ENCODE measurements around the gene SAMD9L. TPM values are rescaled to one million over a fixed set of nuclear protein-coding genes. Genes with fewer than 3 reads are reported as not detected.

Gene SAMD9L
- total and polyA plus RNA-seq, 2 donors (not counting 1 experiment from before 2014, with no cell fraction given), result 11.8 to 23.9 TPM

- peaks cover 8% of the 10 kb centered on the region for H3K79me2 ChIP-seq (ENCODE audit: control insufficient read depth, insufficient read depth, low read length)
- peak; percentile 63 to 79 for DNase-seq (ENCODE audit: low read depth in 2 of 2)
- peaks cover 7% of the 10 kb centered on the region for H3K4me1 ChIP-seq (ENCODE audit: control insufficient read depth, extremely low read depth, insufficient read depth, low read length)
- H3K9ac ChIP-seq (ENCODE audit: insufficient read depth, low read length), result no peak overlapping the region
- H3K27me3 ChIP-seq (ENCODE audit: control insufficient read depth, insufficient read depth, low read length), result no peaks in the 10 kb centered on the region
- no peaks in the 10 kb centered on the region for H3K36me3 ChIP-seq (ENCODE audit: control insufficient read depth, insufficient read depth, low read length)
- H2AFZ ChIP-seq (ENCODE audit: low read length), result peak overlapping the region; percentile 40
- peak overlapping the region; percentile 86 for H3K27ac ChIP-seq (ENCODE audit: insufficient read depth, low read length)
- H3K9me3 ChIP-seq (ENCODE audit: control insufficient read depth, insufficient read depth, low read depth, low read length), result no peaks in the 10 kb centered on the region
- TF ChIP-seq EZH2 (IDR thresholded peaks at IDR 0.05; ENCODE audit: low read length, missing control alignments), result no peak
- peak overlapping the region; percentile 1 to 76 (median 44) for H3K4me3 ChIP-seq (replicated peaks in 1 of 4; ENCODE audit: control extremely low read depth in 1 of 4, insufficient read depth in 1 of 4, low read depth in 3 of 4, low read length in 4 of 4)
- H3K4me2 ChIP-seq (ENCODE audit: extremely low read depth, insufficient read depth, low read length), result peak overlapping the region; percentile 87
- H4K20me1 ChIP-seq (ENCODE audit: control insufficient read depth, extremely low read depth, insufficient read depth, low read length), result no peaks in the 10 kb centered on the region
Observed at GRCh38 chr7:93115796-93116195, 32.4 kb downstream of the SAMD9L start.

- Histone ChIP-seq H3K27ac (ENCODE audit: insufficient read depth, low read length) (no peak overlapping the region), H4K20me1 (ENCODE audit: control insufficient read depth, extremely low read depth, insufficient read depth, low read length) (no peaks in the 10 kb centered on the region), H3K36me3 (ENCODE audit: control insufficient read depth, insufficient read depth, low read length) (peaks cover 2% of the 10 kb centered on the region), H3K4me1 (ENCODE audit: control insufficient read depth, extremely low read depth, insufficient read depth, low read length) (no peaks in the 10 kb centered on the region), H3K4me3 (replicated peaks in 1 of 4; ENCODE audit: control extremely low read depth in 1 of 4, insufficient read depth in 1 of 4, low read depth in 3 of 4, low read length in 4 of 4) (no peak overlapping the region), H3K9ac (ENCODE audit: insufficient read depth, low read length) (no peak overlapping the region), H3K4me2 (ENCODE audit: extremely low read depth, insufficient read depth, low read length) (no peak overlapping the region), H3K79me2 (ENCODE audit: control insufficient read depth, insufficient read depth, low read length) (no peaks in the 10 kb centered on the region), H3K9me3 (ENCODE audit: control insufficient read depth, insufficient read depth, low read depth, low read length) (no peaks in the 10 kb centered on the region), H3K27me3 (ENCODE audit: control insufficient read depth, insufficient read depth, low read length) (no peaks in the 10 kb centered on the region), H2AFZ (ENCODE audit: low read length) (no peak overlapping the region)
- DNase-seq (ENCODE audit: low read depth in 2 of 2), result no peak
- TF ChIP-seq EZH2 (IDR thresholded peaks at IDR 0.05; ENCODE audit: low read length, missing control alignments) (no peak), CTCF (conservative IDR thresholded peaks at IDR 0.05 in 1 of 2, IDR thresholded peaks at IDR 0.05 in 1 of 2; ENCODE audit: low read depth in 1 of 2, low read length in 2 of 2) (no peak)
Observed at GRCh38 chr7:93108003-93108402, 40.2 kb downstream of the SAMD9L start.

GRCh38 chr7:93097388-93097787 lies 50.8 kb downstream of the SAMD9L start:
- H3K79me2 ChIP-seq (ENCODE audit: control insufficient read depth, insufficient read depth, low read length), result no peaks in the 10 kb centered on the region
- no peak overlapping the region for H3K27ac ChIP-seq (ENCODE audit: insufficient read depth, low read length)
- no peak overlapping the region for H3K4me2 ChIP-seq (ENCODE audit: extremely low read depth, insufficient read depth, low read length)
- H2AFZ ChIP-seq (ENCODE audit: low read length), result no peak overlapping the region
- no peaks in the 10 kb centered on the region for H3K36me3 ChIP-seq (ENCODE audit: control insufficient read depth, insufficient read depth, low read length)
- no peaks in the 10 kb centered on the region for H4K20me1 ChIP-seq (ENCODE audit: control insufficient read depth, extremely low read depth, insufficient read depth, low read length)
- no peak for TF ChIP-seq CTCF (conservative IDR thresholded peaks at IDR 0.05 in 1 of 2, IDR thresholded peaks at IDR 0.05 in 1 of 2; ENCODE audit: low read depth in 1 of 2, low read length in 2 of 2)
- peaks cover 2% of the 10 kb centered on the region for H3K27me3 ChIP-seq (ENCODE audit: control insufficient read depth, insufficient read depth, low read length)
- no peak for DNase-seq (ENCODE audit: low read depth in 2 of 2)
- H3K4me1 ChIP-seq (ENCODE audit: control insufficient read depth, extremely low read depth, insufficient read depth, low read length), result no peaks in the 10 kb centered on the region
- no peak overlapping the region for H3K9ac ChIP-seq (ENCODE audit: insufficient read depth, low read length)
- no peaks in the 10 kb centered on the region for H3K9me3 ChIP-seq (ENCODE audit: control insufficient read depth, insufficient read depth, low read depth, low read length)
- H3K4me3 ChIP-seq (replicated peaks in 1 of 4; ENCODE audit: control extremely low read depth in 1 of 4, insufficient read depth in 1 of 4, low read depth in 3 of 4, low read length in 4 of 4), result no peak overlapping the region
